PC-9 (cell line): Measurements from ENCODE around the gene NRIP1. TPM values are rescaled to one million over a fixed set of nuclear protein-coding genes. Genes with fewer than 3 reads are reported as not detected.

Experiments used
- BruUV-seq: library from RNA; stranded (reverse); fragments of 400-500 nt; replicated peaks from 2 replicates; lab custom pipeline; 2021; lab: Mats Ljungman, UMichigan
- CTCF ChIA-PET: fragments of 300-600 bp; sonication (Branson Sonifier 250); formaldehyde crosslinking; loops from one replicate; lab custom pipeline; 2022; ENCODE audit warnings: antibody characterized with exemption; lab: Charles Lee
- POLR2A ChIA-PET: fragments of 300-600 bp; sonication (Branson Sonifier 250); formaldehyde crosslinking; loops from one replicate; lab custom pipeline; 2022; ENCODE audit warnings: antibody characterized with exemption; ENCODE audit not compliant: unreplicated experiment; lab: Charles Lee
- DNase-seq, 2 experiments: peaks; one replicate each; pipeline versions ENCODE4 v3.0.0 to v3.0.0-alpha.2; 2015 to 2022; ENCODE audit warnings: mixed read lengths in 1 of 2
- H2AFZ ChIP-seq: fragments of 200-600 bp; sonication (generic); 2 replicates; pipeline ENCODE4 v1.8.1; 2017; ENCODE audit warnings: antibody characterized with exemption
- H3F3A ChIP-seq: fragments of 200-600 bp; sonication (generic); 2 replicates; pipeline ENCODE4 v1.8.1; 2017; ENCODE audit warnings: antibody characterized with exemption, mild to moderate bottlenecking, low read depth; ENCODE audit not compliant: insufficient read depth
- H3K27ac ChIP-seq: fragments of 200-600 bp; sonication (generic); 2 replicates; pipeline ENCODE4 v1.6.1; 2016; ENCODE audit warnings: mixed run types
- H3K27me3 ChIP-seq: fragments of 200-600 bp; sonication (generic); 2 replicates; pipeline ENCODE4 v1.6.1; 2016; ENCODE audit warnings: low read depth, mixed run types; ENCODE audit not compliant: insufficient read depth
- H3K36me3 ChIP-seq: fragments of 200-600 bp; sonication (generic); 2 replicates; pipeline ENCODE4 v1.6.1; 2016; ENCODE audit warnings: low read depth, mixed run types
- H3K4me1 ChIP-seq: fragments of 200-600 bp; sonication (generic); replicated peaks from 2 replicates; pipeline ENCODE4 v1.6.1; 2016; ENCODE audit warnings: mixed run types; ENCODE audit not compliant: insufficient read depth
- H3K4me2 ChIP-seq: fragments of 200-600 bp; sonication (generic); 2 replicates; pipeline ENCODE4 v1.6.1; 2017; ENCODE audit warnings: mixed run types
- H3K4me3 ChIP-seq: fragments of 200-600 bp; sonication (generic); 2 replicates; pipeline ENCODE4 v1.6.1; 2016; ENCODE audit warnings: mixed run types
- H3K79me2 ChIP-seq: fragments of 200-600 bp; sonication (generic); 2 replicates; pipeline ENCODE4 v1.6.1; 2017; ENCODE audit warnings: low read depth, mixed run types
- H3K9me2 ChIP-seq: fragments of 200-600 bp; sonication (generic); 2 replicates; pipeline ENCODE4 v1.8.1; 2017; ENCODE audit warnings: mild to moderate bottlenecking; ENCODE audit not compliant: insufficient read depth
- H3K9me3 ChIP-seq: fragments of 200-600 bp; sonication (generic); 2 replicates; pipeline ENCODE4 v1.8.1; 2016; ENCODE audit warnings: low read depth; ENCODE audit not compliant: insufficient read depth
- H4K20me1 ChIP-seq: fragments of 200-600 bp; sonication (generic); 2 replicates; pipeline ENCODE4 v1.8.1; 2017; ENCODE audit not compliant: insufficient read depth
- EZH2 ChIP-seq: fragments of 200-600 bp; sonication (generic); IDR thresholded peaks from 2 replicates; pipeline ENCODE4 v1.8.0; 2017; ENCODE audit warnings: antibody characterized with exemption, low read depth
- intact Hi-C: fragments of 100-400 bp; cut with micrococcal nuclease; formaldehyde crosslinking; loops from one replicate; pipeline ENCODE4 v1.10.0; 2022; ENCODE audit not compliant: unreplicated experiment
- total RNA-seq: library from RNA; stranded (reverse); gene quantifications from 2 replicates; pipeline ENCODE4 v1.2.3, GENCODE V29; 2021
- TF ChIP-seq, protein P1 (sequence below): fragments of 200-600 bp; sonication (generic); conservative IDR thresholded peaks from 2 replicates; pipeline ENCODE4 v1.6.1; 2017; ENCODE audit warnings: mixed run types, antibody characterized with exemption, mild to moderate bottlenecking, moderate library complexity

NRIP1 gene
- total RNA-seq, 1 experiment from 2014 or later: 33.0 TPM

DNA sequence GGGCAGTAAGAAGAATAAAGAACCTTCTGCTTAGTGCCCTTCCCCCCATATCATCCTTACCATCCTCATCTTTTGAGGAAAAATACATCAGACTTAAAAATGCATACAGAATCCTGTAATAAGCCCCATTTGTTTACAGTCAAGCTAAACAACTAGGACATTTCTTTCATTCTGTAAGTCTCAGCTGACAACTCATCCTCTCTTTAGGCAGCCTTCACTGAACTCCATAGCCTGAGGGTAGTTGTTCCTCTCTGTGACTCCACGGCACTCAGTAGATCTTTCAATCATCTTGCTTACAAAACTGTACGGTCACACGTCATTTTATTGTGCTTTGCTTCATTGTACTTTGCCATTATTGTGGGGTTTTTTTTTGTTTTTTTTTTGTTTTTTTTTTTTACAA, 82.5 kb downstream of the NRIP1 start:
- Histone ChIP-seq H3K4me1 (no peaks in the 10 kb centered on the region), H3K27ac (no peak overlapping the region), H4K20me1 (peaks cover 3% of the 10 kb centered on the region), H3F3A (peaks cover 9% of the 10 kb centered on the region; the same call in 1 of the 2 replicates), H3K4me3 (no peak overlapping the region), H2AFZ (no peak overlapping the region), H3K9me2 (no peaks in the 10 kb centered on the region), H3K79me2 (peaks cover 97% of the 10 kb centered on the region), H3K27me3 (no peaks in the 10 kb centered on the region), H3K36me3 (peaks cover 28% of the 10 kb centered on the region), H3K4me2 (no peak overlapping the region), H3K9me3 (no peaks in the 10 kb centered on the region)
- no peak for DNase-seq
- intact Hi-C loops: no loop called here
- CTCF ChIA-PET: no interaction called here
- TF ChIP-seq, protein P1, sequence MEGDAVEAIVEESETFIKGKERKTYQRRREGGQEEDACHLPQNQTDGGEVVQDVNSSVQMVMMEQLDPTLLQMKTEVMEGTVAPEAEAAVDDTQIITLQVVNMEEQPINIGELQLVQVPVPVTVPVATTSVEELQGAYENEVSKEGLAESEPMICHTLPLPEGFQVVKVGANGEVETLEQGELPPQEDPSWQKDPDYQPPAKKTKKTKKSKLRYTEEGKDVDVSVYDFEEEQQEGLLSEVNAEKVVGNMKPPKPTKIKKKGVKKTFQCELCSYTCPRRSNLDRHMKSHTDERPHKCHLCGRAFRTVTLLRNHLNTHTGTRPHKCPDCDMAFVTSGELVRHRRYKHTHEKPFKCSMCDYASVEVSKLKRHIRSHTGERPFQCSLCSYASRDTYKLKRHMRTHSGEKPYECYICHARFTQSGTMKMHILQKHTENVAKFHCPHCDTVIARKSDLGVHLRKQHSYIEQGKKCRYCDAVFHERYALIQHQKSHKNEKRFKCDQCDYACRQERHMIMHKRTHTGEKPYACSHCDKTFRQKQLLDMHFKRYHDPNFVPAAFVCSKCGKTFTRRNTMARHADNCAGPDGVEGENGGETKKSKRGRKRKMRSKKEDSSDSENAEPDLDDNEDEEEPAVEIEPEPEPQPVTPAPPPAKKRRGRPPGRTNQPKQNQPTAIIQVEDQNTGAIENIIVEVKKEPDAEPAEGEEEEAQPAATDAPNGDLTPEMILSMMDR: no peak
- TF ChIP-seq EZH2: no peak
- no TSS peak for BruUV-seq
- POLR2A ChIA-PET: no interaction called here

DNA sequence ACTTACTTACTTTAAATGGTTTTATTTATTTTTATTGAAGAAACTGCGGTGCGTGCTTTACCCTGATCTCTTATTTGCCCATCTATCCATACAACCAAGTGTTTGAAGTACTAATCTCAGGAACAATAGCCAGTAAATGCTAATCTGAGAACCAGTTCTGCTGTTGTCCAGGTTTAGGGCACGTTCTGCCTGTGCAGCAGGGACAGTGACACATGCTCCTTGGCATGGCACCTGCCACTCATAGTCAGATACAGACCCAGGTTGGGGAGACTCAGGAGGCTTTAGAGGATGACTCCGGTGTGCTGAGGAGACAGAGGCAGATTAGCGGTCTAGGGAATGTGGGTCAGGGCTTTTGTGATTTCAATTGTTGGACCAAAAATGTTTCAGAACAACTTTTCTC, 83.6 kb downstream of the NRIP1 start:
- Histone ChIP-seq H3K27me3 (no peaks in the 10 kb centered on the region), H3K9me2 (no peaks in the 10 kb centered on the region; the same call in 1 of the 2 replicates), H3K4me2 (no peak overlapping the region), H3K4me3 (no peak overlapping the region), H3F3A (peaks cover 5% of the 10 kb centered on the region; the same call in 1 of the 2 replicates), H3K79me2 (peaks cover 97% of the 10 kb centered on the region), H3K4me1 (no peaks in the 10 kb centered on the region), H3K36me3 (peaks cover 25% of the 10 kb centered on the region), H2AFZ (no peak overlapping the region), H3K27ac (no peak overlapping the region), H3K9me3 (no peaks in the 10 kb centered on the region), H4K20me1 (peaks cover 3% of the 10 kb centered on the region)
- intact Hi-C loops: no loop called here
- TF ChIP-seq EZH2: no peak
- TF ChIP-seq, protein P1: no peak
- DNase-seq: no peak
- BruUV-seq: no TSS peak
- ChIA-PET CTCF (no interaction called here), POLR2A (no interaction called here)

DNA sequence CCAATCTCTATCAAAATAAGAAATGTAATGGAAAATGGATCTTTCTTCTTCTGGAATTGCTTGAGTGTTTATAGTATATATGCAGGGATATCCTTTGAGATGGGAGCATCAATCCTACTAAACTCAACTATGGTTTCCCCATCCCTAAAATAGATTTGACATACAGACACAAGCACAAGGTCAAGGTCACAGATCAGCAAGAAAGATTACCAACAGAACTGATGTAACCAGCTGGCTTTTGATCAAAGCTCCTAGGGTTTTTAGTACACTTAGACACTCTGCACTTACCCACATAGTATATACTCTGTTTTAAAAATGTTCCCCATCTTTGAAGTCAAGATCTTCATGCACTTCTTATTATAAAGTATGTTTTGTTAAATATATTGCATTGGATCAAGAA, 85.5 kb downstream of the NRIP1 start:
- no TSS peak for BruUV-seq
- ChIA-PET CTCF (no interaction called here), POLR2A (no interaction called here)
- Histone ChIP-seq H3K4me3 (no peak overlapping the region), H3K27me3 (no peaks in the 10 kb centered on the region), H4K20me1 (peaks cover 3% of the 10 kb centered on the region), H3F3A (peaks cover 12% of the 10 kb centered on the region; the same call in 1 of the 2 replicates), H3K79me2 (peaks cover 96% of the 10 kb centered on the region), H3K9me2 (no peaks in the 10 kb centered on the region; the same call in 1 of the 2 replicates), H3K9me3 (no peaks in the 10 kb centered on the region), H3K4me1 (no peaks in the 10 kb centered on the region), H3K36me3 (peaks cover 27% of the 10 kb centered on the region), H3K27ac (no peak overlapping the region), H2AFZ (no peak overlapping the region), H3K4me2 (no peak overlapping the region)
- DNase-seq: no peak
- no peak for TF ChIP-seq EZH2
- TF ChIP-seq, protein P1: no peak
- intact Hi-C loops: no loop called here
